HG02642 (cell line): ENCODE data around the gene MOGAT3.
"Not testable (repeated sequence)": the region's sequence is repeated elsewhere in the genome, so short reads cannot be mapped to it uniquely, and the experiment has no call there.

Experiments used
- ATAC-seq: cut with Tn5 transposase; IDR thresholded peaks from one replicate; pipeline ENCODE4 v1.9.1; 2021; ENCODE audit warnings: mild to moderate bottlenecking; ENCODE audit not compliant: unreplicated experiment, poor library complexity

Gene MOGAT3

DNA sequence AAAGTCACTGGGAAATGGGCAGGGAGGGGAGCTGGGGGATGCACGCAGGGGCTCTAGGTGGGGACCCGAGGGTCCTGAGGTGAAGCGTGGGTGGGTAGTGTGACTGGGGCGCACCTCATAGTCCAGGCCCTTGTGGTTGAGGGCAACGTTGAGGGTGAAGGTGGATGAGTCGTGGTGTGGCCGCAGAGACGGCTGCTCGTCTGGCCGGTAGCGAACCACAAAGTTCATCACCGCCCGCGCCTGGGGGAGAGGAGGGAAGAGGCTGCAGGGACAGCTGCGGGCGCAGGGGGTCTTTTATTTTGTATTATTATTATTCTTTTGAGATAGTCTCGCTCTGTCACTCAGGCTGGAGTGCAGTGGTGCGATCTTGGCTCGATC, 5.8 kb upstream of the MOGAT3 start:
- no peak for ATAC-seq

DNA sequence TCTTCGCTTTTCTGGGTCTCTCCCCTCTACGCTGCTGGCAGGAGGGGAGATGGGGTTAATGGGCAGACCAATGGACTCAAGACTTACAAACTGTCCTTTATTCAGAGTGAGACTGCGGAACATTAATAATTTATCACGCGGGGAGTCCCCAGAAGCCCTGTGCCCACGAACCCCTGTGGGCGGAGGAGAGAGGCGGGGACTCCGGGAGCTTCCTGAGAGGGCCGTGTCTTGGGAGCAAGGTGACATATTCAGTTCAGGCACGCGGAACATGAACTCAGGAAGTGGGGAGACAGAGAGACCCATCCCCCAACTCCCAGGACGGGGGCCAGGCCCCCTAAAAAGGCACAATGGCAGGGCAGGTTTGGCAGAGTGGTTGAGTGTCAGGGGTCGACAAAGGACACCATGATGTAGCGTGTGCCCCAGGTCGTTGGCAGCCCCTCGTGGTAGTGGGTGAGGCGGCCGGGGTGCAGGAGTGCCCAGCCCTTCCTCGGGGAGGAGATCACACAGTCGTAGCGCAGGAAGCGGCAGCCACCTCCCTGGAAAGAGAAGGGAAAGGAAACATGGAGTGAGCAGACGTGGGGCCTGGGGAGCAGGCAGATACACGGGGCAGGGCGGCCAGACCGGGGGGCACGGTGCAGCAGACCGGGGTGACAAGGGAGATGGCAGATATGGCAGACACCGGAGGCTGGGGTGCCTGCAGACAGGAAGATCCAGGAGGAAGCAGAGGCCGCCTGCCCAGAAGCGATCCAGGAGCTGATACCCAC, 5.2 kb upstream of the MOGAT3 start:
- ATAC-seq = no peak

DNA sequence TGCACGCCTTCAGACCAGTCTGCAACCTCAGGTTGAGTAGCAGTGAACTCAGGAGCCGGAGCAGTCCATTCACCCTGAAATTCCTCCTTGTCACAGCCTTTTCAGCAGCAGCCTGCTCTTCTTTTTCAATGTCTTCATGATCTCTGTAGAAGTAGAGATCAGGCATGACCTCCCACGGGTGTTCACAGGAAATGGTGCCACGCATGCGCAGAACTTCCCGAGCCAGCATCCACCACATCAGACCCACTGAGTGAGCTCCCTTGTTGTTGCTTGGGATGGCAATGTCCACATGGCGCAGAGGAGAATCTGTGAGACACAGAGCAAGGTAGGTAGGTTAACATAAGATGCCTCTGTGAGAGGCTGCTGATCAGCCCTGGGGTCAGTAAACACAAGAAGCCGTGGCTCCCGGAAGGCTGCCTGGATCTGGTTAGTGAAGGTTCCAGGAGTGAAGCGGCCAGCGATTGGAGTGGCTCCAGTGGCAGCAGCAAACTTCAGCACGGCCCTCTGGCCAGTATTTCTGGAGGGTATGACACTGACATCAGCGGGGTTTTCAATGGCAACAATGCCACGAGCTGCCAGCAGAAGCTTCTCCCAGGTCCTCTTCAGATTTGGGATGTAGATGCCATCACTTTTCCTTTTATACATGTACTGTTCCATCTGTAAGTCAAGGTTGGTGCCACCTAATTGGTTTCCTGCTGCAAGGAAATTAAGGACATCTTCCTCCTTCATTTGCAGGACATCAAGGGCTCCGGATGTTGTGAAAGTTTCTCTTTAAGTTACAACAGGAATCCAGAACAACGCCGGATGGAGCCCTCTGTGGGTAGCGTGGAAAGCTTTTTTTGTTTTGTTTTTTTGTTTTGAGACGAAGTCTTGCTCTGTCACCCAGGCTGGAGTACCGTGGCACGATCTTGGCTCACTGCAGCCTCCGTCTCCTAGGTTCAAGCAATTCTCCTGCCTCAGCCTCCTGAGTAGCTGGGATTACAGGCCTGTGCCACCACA, 3.2 kb upstream of the MOGAT3 start:
- ATAC-seq = not testable (repeated sequence)

DNA sequence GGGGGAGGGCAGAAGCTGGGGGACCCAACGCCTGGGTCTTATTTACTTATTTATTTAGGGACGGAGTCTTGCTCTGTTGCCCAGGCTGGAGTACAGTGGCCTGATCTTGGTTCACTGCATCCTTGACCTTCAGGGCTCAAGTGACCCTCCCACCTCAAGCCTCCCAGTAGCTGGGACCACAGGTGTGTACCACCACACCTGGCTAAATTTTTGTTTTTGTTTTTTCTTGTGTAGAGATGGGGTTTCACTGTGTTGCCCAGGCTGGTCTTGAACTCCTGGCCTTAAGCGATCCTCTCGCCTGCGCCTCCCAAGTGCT, 1.7 kb upstream of the MOGAT3 start:
- ATAC-seq = no peak

DNA sequence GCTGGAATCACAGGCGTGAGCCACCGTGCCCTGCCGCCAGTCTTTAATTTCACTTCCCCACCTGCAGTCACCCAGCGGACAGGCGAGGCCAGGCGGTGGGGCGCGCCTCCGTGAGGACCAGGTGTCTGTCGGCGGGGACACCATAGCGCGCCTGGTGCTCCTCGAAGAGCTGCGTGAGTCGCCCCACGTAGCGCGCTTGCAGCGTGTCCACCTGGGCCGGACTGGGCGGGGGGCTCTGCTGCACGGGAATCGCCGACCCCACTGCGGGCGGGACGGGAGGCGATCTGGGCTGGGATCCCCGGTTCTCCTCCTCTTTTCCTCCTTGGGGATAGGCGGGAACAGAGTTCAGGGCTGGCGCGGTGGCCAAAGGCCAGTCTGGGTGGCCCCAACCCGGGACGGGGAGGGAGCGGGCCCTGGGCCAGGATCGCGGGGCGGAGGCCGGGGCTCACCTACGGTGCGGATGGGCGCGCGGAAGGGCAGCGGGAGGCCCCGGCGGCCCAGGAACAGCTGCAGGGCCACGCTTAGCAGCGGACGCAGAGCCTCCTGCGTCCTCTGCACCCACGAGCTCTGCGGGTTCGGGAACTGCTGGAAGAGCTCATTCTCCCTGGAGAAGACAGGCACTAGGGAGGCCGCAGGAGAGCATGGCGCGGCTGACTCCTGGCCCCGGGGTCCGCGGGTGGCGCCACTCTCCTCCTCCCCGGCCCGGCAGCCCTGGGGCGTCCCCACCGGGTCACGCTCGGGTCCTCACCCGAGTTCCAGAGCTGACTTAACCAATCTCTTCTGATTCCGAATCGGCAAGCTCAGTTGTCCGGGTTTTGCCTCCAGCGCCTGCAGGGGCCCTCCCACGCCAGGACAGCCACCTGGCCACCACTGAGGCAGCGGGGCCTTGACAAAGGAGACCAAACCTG, 1.1 kb upstream of the MOGAT3 start:
- no peak for ATAC-seq

DNA sequence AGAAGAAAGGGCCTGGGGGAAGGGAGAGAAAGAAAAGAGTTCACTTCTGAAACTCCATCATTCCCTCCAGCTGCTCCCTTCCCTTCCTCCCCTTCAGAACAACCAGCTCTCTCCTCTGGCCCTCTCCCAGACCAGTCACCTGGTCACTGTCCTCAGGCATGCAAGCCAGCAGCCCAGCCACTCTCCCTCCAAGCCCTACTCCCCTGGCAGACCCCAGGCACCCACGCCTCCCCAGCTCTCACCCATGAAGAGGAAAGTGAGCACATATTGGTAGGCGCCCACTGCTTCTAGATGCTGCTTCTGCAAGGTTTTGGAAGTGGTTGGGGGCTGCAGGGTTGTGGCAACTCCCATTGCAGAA, 353 bp downstream of the MOGAT3 start:
- ATAC-seq = no peak

DNA sequence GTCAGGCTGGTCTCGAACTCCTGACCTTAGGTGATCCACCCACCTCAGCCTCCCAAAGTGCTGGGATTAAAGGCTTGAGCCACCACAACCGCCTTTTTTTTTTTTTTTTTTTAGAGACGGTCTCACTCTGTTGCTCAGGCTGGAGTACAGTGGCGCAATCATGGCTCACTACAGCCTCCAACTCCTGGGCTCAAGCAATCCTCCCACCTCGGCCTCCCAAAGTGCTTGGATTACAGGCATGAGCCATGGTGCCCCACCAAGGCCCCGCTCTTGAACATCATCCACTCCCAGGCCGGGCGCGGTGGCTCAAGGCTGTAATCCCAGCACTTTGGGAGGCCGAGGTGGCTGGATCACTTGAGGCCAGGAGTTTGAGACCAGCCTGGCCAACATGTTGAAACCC, 1.3 kb downstream of the MOGAT3 start:
- ATAC-seq = not testable (repeated sequence)

DNA sequence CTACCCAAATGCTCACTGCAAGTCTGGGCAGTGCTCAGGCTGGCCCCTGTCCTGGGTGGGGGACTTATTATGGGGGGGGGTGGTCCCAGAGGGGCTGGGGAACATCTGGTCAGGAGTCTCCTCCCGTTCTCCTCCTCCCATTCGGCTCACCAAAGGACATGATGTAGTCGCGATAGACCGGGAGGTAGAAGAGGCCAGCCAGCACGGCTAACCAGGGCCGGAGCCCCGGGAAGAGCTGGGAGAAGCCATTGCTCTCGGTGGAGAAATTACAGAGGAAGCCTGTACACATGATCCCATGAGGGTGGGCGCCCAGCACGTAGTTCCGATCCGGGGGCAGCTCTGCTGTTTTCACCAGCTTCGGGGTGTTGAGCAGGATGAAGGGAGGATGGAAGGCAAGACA, 2.4 kb downstream of the MOGAT3 start:
- no peak for ATAC-seq

DNA sequence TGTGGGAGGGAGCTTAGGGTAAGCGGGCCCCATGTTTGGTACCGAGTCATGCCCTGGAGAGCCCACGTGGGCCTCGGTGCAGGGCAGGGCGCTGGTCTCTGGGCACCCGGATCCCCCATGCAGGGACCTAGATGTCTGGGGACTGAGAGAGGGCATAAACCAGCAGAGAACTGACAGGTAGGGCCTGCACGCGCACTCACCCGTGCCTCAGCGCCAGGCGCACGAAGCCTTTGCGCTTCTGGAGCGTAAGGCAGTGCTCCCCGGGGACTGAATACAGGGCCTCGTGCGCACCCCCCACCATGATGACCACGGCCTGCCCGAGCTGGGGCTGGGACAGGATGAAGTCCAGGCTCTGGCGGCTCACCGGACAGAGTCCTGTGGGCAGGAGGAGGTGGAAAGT, 2.8 kb downstream of the MOGAT3 start:
- no peak for ATAC-seq

DNA sequence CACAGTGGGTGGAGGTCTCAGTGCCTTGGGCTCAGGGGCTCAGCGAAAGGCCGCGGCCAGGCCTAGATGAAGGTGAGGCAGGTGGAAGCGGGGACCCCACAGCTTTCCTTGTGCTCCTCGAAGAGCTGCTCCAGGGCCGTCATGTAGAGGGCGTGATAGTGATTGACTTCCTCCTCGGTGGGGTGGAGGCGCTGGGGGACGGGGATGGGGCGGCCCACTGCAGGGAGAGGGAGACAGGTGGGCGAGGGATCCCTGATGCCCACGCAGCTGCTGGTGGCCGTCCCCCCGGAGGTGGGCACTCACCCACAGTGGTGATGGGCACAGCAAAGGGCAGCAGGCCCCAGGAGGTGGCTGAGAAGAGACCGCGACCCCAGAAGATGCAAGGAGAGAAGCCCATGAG, 5.0 kb downstream of the MOGAT3 start:
- no peak for ATAC-seq

DNA sequence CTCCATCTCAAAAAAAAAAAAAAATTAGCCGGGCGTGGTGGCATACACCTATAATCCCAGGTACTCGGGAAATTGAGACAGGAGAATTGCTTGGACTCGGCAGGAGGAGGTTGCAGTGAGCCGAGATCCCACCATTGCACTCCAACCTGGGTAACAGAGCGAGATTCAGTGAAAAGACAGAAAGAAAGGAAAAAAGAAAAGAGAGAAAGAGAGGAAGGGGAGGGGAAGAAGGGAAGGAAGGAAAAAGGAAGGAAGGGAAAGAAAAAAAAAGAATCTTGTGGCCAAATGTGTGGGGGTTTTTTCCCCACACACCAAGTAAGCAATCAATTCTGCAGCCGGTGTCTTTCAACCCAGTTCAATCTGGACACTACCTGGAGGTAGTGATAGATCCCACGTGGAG, 11.7 kb downstream of the MOGAT3 start:
- no peak for ATAC-seq

DNA sequence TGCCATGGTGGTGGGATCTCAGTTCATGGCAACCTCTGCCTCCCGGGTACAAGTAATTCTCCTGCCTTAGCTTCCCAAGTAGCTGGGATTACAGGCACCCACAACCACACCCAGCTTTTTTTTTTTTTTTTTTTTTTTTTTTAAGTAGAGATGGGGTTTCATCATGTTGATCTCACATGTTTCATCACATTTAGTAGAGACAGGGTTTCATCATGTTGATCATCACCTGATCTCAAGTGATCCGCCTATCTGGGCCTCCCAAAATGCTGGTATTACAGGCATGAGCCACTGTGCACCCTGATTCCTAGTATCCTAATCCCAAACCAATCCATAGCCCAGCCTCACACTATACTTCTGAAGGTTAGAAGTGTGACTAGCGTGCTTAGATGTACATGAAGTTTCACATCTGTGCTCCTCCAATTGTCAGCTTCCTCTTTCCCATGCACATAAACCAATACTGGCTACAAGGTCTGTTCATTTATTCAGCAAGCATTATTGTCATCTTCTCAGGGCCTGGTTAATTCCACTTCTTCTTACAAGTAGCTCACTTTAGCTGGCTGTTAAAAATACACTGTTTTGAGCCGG, 13.9 kb downstream of the MOGAT3 start:
- ATAC-seq = no peak

DNA sequence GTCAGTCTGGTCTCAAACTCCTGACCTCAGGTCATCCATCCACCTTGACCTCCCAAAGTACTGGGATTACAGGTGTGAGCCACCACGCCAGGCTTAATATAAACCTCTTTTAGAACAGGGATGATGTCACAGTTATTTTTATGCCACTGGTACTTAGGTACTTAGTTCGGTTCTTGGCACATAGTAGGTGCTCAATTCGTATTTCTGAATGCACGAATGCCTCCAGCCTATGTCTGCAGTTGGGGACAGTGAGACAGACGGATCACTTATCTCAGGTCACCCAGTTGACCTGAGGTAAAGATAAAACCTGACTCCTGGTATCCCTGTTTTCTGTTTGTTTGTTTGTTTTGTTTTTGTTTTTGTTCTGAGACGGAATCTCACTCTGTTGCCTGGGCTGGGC, 14.6 kb downstream of the MOGAT3 start:
- no peak for ATAC-seq

DNA sequence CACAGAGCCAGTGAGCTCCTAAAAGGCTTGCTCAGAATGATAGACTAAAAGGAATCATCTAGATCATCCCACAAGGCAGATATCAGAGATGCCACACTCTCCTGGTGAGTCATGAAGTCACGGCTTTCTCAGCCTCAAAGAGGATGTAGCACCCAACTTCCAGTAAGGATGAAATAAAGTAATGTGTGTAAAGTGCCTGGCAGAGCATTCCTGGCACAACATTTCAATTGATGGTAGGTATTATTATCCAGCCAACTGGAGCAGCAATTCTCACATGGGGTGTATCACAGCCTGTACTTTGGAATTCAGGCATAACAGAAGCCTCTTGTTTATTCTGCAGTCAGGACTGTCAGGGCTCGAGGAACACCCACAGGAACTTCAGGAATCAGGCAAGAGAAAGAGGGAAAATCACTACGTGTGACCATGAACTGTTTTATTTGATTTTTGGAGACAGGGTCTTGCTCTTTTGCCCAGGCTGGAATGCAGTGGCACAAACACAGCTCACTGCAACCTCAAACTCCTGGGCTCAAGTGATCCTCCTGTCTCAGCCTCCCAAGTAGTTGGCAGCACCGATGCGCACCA, 15.5 kb downstream of the MOGAT3 start:
- ATAC-seq = no peak

DNA sequence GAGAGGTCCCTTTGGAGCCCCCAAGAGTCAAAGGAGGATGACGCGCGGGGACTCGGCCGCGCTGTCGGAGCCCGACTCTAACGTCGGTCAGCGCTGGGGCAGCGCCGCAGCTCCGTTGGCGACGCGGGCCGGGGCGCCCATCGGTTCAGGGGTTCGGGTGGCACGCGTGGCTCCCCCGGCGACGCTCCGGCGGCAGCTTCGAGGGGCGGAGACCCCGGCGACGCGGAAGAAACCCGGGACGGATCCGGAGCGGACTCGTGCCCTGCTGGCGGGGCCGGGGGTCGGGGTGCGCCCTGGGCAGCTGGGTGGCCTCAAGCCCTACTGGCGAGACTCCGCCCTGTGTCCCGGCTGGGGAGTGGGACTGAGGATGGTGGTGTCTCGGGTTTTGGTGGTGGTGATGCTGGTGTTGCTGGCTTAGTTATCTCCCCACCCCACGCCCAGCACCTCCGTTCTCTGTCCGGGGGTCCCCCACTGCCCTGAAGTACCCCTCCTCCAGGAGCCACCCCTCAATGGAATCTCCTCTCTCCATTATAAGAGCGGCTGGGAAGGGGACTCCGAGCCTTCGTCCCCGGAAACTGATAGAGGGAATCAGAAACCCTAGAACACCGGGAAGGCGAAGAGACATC, 20.6 kb downstream of the MOGAT3 start, which contains the start of gene NAT16:
Gene NAT16 (minus strand): TSS at position 164 of the 626 bp plus-strand sequence. CDS start 5,486 bp downstream, outside the sequence.
- ATAC-seq = no peak

DNA sequence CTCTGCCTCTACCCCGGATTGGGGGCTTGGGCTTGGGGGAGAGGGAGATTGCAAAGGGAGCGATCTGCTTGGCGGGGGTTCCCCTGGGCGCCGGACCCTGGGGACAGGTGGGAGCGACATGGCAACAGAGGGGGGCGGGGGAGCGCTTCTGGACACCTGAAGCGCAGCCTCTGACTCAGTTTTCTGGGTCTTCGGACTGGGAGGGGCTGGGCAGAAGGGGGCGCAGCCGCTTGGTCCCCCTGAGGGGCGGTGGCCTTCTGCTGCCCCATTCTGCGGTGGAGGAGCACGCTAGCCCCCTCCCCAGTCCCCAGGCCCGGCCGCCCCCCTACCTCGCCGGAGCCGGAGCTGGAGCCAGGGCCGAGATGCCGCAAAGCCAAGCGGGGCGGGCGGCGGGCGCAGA, 21.1 kb downstream of the MOGAT3 start:
- no peak for ATAC-seq

DNA sequence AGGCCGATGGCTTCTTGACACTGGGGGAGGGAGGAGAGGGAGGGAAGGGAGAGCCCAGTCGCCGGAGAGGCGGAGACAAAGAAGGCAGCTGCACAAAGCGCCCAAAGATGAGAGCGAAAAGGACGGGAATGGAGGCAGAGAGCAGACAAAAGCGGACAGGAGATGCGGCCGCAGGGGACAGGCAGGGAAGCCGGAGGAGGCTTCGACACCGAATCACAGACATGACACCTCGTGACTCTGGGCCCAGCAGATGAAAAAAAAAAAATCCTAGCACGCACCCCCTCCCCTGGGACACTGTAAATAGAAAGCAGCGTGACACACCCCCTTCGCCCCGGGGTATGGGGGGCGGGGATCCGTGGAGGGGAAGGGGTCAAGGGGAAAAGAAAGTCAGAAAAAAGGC, 21.7 kb downstream of the MOGAT3 start:
- no peak for ATAC-seq

DNA sequence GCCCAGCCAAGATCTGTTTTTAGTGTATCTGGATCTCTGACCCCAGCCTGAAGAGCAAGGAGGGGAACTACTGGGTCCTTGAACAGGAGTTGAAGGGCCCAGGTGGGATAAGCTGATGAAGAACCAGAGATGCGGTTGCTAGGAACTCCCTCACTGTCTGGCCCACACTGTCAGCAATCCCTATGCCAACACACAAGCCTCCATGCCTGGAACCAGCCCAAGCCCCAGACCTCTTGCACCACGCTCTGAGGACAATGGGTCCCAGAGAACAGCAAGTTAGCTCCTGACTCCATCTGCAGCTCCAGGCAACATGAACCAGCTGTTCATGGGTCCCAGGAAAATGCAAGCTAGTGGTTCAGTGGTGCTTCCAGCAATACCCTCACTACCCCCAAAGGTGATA, 23.2 kb downstream of the MOGAT3 start:
- no peak for ATAC-seq

DNA sequence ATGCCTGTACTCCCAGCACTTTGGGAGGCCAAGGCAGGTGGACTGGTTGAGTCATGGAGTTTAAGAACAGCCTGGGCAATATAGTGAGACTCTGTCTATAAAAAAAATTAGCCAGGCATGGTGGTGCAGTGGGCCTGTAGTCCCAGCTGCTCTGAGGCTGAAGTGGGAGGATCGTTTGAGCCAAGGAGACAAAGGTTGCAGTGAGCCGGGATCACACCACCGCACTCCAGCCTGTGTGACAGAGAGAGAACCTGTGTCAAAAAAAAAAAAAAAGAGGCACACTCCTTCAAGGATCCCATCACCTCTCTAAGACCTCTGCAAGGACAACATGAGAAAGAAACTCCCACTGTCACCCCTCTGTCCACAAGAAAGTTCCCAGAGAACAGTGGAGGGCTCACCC, 25.2 kb downstream of the MOGAT3 start:
- no peak for ATAC-seq
